Mesothelial cell of epicardium (in vitro differentiated cells): ENCODE results near the gene VPS16. TPM values are rescaled to one million over a fixed set of nuclear protein-coding genes. Genes with fewer than 3 reads are reported as not detected.

ENCODE experiments used
- DNase-seq, 2 experiments: peaks; one replicate each; pipeline ENCODE4 v3.0.0; 2021; ENCODE audit warnings: low spot score in 2 of 2; ENCODE audit not compliant: unreplicated experiment in 2 of 2
- H3K27ac Mint-ChIP-seq: 2 replicates; pipeline ENCODE4 v1.8.0; 2021; ENCODE audit warnings: mixed read lengths
- H3K27me3 Mint-ChIP-seq: 2 replicates; pipeline ENCODE4 v1.8.0; 2021; ENCODE audit warnings: low read depth, mixed read lengths
- H3K36me3 Mint-ChIP-seq: 2 replicates; pipeline ENCODE4 v1.8.0; 2021; ENCODE audit warnings: mixed read lengths
- H3K4me1 Mint-ChIP-seq: 2 replicates; pipeline ENCODE4 v1.8.0; 2021; ENCODE audit warnings: mixed read lengths
- H3K4me3 Mint-ChIP-seq: 2 replicates; pipeline ENCODE4 v1.8.0; 2021; ENCODE audit warnings: mild to moderate bottlenecking, moderate library complexity, mixed read lengths
- H3K9me3 Mint-ChIP-seq: 2 replicates; pipeline ENCODE4 v1.8.0; 2021; ENCODE audit warnings: mixed read lengths
- CTCF ChIP-seq: fragments of 200-600 bp; sonication (generic); IDR thresholded peaks from one replicate; pipeline ENCODE4 v1.5.0; 2021; ENCODE audit warnings: antibody characterized with exemption; ENCODE audit not compliant: unreplicated experiment
- total RNA-seq: library from RNA; stranded (reverse); gene quantifications from 3 replicates; pipeline ENCODE4 v1.2.1, GENCODE V29; 2021

Gene VPS16
- total RNA-seq, 1 donor from 2014 or later, result 51.6 TPM

GRCh38 chr20:2847802-2848201, 7.3 kb downstream of the VPS16 start:
- no peak for TF ChIP-seq CTCF
- peaks cover 5% of the 10 kb centered on the region for H3K4me1 Mint-ChIP-seq

GRCh38 chr20:2849529-2849928, 9.0 kb downstream of the VPS16 start:
- H3K36me3 Mint-ChIP-seq, result no peaks in the 10 kb centered on the region
- H3K27ac Mint-ChIP-seq, result no peak overlapping the region
- H3K9me3 Mint-ChIP-seq, result no peaks in the 10 kb centered on the region
- H3K4me3 Mint-ChIP-seq, result no peak overlapping the region
- no peaks in the 10 kb centered on the region for H3K4me1 Mint-ChIP-seq
- DNase-seq, result no peak
- H3K27me3 Mint-ChIP-seq, result no peaks in the 10 kb centered on the region
- no peak for TF ChIP-seq CTCF

More at GRCh38 chr20:2847802-2848201, 7.3 kb downstream of the VPS16 start:
- Mint-ChIP-seq H3K9me3 (no peaks in the 10 kb centered on the region), H3K27me3 (no peaks in the 10 kb centered on the region), H3K27ac (no peak overlapping the region), H3K36me3 (peaks cover 1% of the 10 kb centered on the region), H3K4me3 (no peak overlapping the region)
- no peak for DNase-seq

GRCh38 chr20:2851086-2851485, 10.5 kb downstream of the VPS16 start:
- no peak for DNase-seq
- Mint-ChIP-seq H3K27ac (no peak overlapping the region), H3K27me3 (no peaks in the 10 kb centered on the region), H3K4me1 (no peaks in the 10 kb centered on the region), H3K36me3 (no peaks in the 10 kb centered on the region), H3K4me3 (no peak overlapping the region), H3K9me3 (no peaks in the 10 kb centered on the region)
- no peak for TF ChIP-seq CTCF

GRCh38 chr20:2858591-2858990, 18.0 kb downstream of the VPS16 start:
- no peaks in the 10 kb centered on the region for H3K9me3 Mint-ChIP-seq
- no peak for TF ChIP-seq CTCF
- H3K4me1 Mint-ChIP-seq, result no peaks in the 10 kb centered on the region
- H3K27me3 Mint-ChIP-seq, result no peaks in the 10 kb centered on the region
- H3K27ac Mint-ChIP-seq, result no peak overlapping the region
- no peak overlapping the region for H3K4me3 Mint-ChIP-seq
- peaks cover 7% of the 10 kb centered on the region for H3K36me3 Mint-ChIP-seq
- no peak for DNase-seq

GRCh38 chr20:2859330-2860121, 19.0 kb downstream of the VPS16 start:
- Mint-ChIP-seq H3K27me3 (no peaks in the 10 kb centered on the region), H3K27ac (no peak overlapping the region), H3K4me3 (no peak overlapping the region), H3K9me3 (no peaks in the 10 kb centered on the region), H3K4me1 (no peaks in the 10 kb centered on the region), H3K36me3 (peaks cover 9% of the 10 kb centered on the region)
- TF ChIP-seq CTCF, result no peak
- no peak for DNase-seq
